ENCODE results near the gene UNC5B.

Gene UNC5B

DNA sequence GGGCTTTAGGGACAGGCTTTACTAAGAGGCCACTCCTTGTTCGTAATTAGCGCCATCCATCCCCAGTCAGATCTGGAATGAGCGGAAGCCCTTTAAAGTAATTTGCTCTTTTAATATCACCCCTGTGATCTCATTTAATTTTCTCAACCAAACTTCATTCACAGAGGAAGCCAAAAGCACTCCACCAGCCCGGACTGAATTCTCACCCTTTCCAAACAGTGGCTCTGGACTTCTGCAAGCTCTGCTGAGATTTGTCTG, 43.1 kb downstream of the UNC5B start:
- no peak for DNase-seq (ENCODE audit: low spot score)

DNA sequence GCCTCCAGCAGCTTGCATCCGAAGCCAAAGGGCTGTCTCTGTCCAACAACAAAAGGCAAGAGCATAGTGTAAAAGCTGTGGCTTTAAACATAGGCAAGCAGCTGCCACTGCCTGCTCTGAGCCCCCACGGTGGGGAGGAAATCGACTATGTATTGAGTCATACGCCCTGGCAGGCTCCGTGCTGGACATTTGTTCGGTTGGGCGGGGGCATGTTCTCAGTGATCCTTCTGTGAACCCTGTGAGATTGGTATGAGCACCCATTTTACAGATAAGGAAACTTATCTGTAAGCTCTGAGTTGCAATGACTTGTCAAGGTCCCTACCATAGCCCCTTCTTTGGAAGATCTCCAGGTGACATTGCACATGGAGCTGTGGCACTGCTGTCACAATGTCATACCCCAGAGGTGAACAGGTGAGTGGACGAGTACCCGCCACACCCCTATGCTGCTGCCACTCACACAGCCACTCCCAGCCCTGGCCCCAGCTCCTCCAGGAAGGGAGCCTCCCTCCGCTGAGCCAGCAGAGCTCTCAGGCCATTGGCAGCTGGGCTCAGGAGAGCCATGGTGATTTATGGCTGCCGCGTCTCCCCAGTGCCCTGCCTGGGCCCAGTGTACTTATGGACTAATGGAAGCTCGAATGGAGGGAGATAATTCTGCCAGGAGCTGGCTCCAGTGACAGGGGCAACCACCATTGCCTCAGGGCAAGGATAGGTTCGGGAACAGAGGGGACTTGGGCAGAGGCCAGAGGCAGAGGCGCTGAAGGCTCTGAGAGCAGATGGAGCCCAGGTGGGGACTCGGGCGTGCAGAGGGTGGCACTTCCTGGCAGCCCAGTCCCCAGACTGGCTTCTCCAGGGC, 43.7 kb downstream of the UNC5B start:
- no peak for DNase-seq (ENCODE audit: low spot score)

GRCh38 chr10:71256661-71257318, 44.4 kb downstream of the UNC5B start:
- DNase-seq (ENCODE audit: low spot score) = no peak

- no peak for DNase-seq (ENCODE audit: low spot score)
Observed at GRCh38 chr10:71257319-71257997, 45.1 kb downstream of the UNC5B start.

- DNase-seq (ENCODE audit: low spot score) = no peak
Observed at GRCh38 chr10:71258046-71258445, 45.7 kb downstream of the UNC5B start.

GRCh38 chr10:71258446-71259145, 46.2 kb downstream of the UNC5B start:
- no peak for DNase-seq (ENCODE audit: low spot score)

DNA sequence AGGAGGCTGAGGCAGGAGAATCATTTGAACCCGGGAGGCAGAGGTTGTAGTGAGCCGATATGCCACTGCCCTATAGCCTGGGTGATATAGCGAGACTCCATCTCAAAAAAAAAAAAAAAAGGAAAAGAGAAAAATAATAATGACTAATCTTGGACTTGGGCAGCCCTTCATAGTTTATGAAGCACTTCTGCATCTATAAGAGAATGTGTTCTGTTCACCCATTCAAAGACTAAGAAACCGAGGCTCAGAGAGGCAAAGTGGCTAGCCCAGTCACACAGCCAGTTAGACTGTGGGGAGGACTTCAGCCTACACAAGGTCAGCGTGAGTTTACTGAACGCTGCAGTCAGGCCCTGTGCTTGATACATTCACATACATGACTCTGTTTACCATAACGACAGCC, 46.9 kb downstream of the UNC5B start:
- DNase-seq (ENCODE audit: low spot score) = no peak

DNA sequence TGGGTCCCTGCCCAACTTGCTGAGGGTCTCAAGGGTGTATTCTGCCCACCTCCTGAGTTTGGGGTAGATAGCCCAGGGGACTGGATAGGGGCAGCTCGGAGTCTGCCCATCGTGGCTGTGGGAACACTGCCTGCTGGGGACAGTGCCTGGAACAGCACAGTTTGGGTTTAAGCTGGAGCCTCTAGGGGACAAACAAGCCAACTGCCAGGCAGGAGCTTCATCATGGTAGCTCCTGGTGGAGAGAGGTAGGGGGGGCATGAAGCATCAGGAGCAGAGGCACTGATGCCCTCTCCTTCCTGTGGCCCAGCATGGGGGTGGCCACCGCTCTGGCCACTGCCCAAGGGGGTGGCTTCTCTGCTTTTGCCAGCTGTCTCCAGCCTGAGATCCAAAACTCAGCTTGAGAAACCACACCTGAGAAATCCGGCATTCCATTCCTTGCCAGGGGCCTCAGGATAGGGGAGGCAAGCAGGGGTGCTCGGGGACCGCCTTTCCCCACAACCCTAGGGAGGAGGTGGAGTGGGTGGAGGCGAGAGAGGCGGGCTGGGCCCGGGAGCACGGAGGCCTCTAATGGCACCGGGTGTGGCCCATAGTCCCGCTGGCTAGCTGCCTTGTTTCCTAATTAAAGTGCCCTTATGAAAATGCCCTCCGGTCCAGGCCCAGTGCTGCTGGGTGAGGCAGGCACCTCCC, 47.6 kb downstream of the UNC5B start:
- DNase-seq (ENCODE audit: low spot score) = peak; percentile 70

GRCh38 chr10:71260622-71261325, 48.4 kb downstream of the UNC5B start:
- no peak for DNase-seq (ENCODE audit: low spot score)

DNA sequence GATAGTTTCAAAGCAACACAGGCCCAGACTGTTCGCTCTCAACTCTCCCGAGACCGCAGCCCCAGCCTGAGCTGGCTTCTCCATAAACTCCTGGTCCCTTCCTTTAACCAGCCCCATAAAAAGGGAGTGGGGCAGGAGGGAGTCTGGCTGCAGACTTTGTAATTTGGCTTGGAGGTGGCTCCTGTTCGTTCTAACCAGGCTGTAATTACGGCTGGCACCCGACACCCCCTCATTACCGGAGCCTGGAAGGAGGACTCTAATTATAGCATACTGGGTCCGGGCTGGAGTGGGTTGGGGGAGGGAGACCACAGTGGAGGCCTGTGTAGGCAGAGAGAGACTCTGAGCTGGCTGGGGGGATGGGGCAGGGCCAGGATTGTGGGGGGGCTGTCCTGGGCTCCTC, 49.7 kb downstream of the UNC5B start:
- DNase-seq (ENCODE audit: low spot score) = no peak

- DNase-seq (ENCODE audit: low spot score) = no peak
Observed at GRCh38 chr10:71262817-71263216, 50.4 kb downstream of the UNC5B start.

DNA sequence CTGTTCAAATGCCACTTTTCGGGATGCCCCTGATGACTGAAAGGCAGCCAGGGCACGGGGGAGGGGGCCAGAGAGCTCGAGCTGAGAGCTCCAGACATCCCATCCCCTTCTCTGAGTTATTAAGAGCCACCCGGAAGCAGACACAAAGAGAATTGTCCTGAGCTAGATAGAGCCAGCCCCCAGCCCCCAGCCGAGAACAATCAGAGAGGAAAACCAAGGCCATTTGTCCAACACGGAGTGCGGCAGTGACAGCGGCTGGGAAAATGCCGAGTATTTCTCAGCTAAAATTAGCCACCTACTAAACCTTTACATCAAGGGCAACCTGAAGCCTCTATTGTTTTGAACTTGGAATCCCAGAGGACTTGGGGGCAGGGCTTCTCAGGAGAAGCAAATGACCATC, 51.0 kb downstream of the UNC5B start:
- DNase-seq (ENCODE audit: low spot score) = no peak

DNA sequence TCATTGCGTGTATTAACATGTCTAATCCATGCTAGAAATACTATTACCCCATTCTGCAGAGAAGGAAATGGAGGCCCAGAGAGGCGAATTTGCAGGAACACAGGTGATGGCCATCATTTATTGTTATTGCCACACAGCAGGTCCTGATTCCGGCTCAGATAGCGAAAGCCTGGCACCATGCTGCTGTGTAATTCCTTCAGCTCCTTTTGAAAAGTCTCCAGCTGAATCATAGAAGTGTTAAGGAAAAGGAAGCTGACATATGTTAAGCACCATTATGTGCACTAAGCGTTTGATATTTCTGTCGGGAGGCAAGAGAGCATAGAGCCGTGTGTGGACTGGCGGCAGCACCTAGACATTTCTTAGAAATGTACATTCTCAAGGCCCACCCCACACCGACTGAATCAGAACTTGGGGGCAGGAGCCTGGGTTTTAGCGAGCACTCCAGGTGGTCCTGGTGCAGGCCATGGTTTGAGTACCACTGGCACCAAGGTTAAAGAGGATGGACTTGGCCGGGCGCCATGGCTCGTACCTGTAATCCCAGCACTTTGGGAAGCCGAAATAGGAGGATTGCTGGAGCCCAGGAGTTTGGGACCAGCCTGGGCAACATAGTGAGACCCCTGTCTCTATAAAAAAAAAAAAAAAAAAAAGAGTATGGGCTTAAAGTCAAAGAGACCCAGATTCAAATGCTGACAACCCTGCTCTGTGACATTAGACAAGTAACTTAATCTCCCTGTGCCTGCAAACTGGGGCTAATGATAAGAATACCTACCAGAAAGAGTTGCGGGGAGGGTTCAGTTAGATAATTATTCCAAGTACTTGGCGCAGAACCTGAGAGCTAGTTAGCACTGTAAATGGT, 52.2 kb downstream of the UNC5B start:
- no peak for DNase-seq (ENCODE audit: low spot score)

DNA sequence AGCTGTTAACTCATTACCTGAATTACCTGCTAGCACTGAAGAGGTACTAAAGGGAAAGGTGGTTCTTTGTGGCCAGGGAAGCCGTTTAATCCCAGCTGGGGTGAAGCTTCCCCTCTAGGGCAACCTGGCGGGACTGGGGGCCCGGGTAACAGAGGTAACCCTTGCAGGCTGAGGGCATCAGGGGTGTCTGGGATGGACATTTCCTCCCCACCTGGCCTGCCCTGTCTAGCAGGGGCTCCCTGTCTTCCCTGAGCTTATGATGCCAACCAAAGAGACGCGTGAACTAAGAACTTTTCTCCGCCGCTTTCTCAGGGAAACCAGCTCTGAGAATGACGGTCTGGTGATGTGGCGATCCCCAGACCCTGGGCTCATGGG, 52.8 kb downstream of the UNC5B start:
- DNase-seq (ENCODE audit: low spot score) = no peak

DNA sequence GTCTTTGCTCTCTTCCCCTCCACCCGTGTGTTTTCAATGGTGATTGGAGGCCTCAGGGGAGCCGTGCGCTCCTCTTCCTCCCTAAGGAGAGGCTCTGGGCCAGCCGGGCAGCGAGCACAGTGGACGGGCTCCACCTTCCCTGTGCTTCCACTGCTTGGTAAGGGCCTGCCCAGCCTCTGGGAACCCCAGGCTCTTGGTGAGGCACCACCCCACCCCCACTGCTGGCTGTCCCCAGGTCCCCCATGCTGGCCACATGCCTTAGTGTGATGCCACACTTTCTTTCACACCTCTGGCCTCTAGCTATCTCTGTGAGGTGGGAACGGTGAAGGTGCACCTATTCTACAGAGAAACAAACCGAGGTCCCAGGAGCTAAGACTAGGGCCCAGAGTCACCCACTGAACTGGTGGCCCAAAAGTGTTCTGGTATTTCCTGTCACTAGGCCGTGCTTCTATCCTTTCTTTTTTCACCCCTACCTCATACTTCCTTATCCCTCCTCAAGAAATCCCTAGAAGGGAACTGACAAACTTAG, 53.3 kb downstream of the UNC5B start:
- no peak for DNase-seq (ENCODE audit: low spot score)

- DNase-seq (ENCODE audit: low spot score) = peak; percentile 55
Observed at GRCh38 chr10:71266147-71266917, 54.0 kb downstream of the UNC5B start.

DNA sequence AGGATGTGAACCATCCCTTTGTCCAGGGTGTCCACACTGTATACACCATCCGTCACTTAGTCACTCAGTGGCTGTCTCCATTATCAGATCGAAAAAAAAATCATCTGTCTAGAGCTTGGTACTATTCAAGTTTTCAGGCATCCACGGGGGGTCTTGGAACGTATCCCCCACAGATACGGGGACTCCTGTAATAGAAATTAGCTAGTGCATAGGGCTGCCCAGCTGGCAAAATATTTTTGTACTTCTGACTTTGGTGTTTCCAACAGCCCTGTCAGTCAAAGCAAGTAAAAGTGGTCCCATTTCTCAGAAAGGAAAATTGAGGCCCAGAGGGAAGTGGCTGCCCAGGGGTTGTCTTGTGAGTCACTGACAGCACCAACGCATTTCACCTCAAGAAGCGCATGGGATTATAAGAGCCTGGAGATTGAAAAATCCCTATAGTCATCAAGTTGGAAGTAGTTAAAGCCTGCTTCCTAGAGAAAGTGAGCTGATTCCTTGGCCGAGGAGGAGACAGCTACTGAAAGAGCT, 54.6 kb downstream of the UNC5B start:
- no peak for DNase-seq (ENCODE audit: low spot score)

GRCh38 chr10:71267508-71268240, 55.3 kb downstream of the UNC5B start:
- no peak for DNase-seq (ENCODE audit: low spot score)

All from D341Med (cell line).